Measurements from ENCODE around the gene APOBEC3G.
"Not testable (repeated sequence)": the region's sequence is repeated elsewhere in the genome, so short reads cannot be mapped to it uniquely, and the experiment has no call there.

Gene APOBEC3G

GRCh38 chr22:39077026-39077840 is at the start of gene APOBEC3G:
Gene APOBEC3G (plus strand): TSS chr22:39077275. CDS start chr22:39077362, 87 bp downstream.
- peak in 1 of 2 donors; percentile 64 for DNase-seq (ENCODE audit: low read depth in 2 of 2)

- no peak for DNase-seq (ENCODE audit: low read depth in 2 of 2)
Observed at GRCh38 chr22:39027717-39028116, 49.4 kb upstream of the APOBEC3G start.

DNA sequence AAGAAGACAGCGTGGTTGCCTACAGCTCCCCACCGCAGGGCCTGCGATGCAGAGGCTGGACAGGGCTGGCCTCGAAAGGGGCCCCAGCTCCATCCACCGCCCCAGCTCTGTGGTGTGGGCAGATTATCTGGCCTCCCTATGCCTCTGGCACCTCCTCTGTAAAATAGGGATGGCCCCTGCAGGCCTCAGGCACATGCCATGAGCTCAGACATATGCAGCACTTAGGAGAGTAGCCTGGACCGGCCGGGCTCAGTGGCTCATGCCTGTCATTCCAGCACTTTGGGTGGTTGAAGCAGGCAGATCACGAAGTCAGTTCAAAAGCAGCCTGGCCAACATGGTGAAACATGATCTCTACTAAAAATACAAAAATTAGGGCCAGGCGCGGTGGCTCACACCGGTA is 48.8 kb upstream of the APOBEC3G start:
- no peak for DNase-seq (ENCODE audit: low read depth in 2 of 2)

DNA sequence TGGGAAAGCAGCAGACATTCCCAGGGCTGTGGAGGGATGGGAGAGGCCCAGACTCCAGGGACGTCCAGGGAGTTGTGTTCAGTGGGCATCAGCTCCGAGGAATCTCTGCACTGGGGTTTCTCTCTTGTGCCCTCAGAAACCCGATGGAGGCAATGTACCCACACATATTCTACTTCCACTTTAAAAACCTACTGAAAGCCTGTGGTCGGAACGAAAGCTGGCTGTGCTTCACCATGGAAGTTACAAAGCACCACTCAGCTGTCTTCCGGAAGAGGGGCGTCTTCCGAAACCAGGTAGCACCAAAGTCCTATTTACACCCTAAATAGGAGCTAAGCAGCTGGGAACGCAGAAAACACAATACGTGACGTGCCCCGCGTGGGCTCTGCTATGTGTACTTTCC is 47.8 kb upstream of the APOBEC3G start:
- no peak for DNase-seq (ENCODE audit: low read depth in 2 of 2)

- DNase-seq (ENCODE audit: low read depth in 2 of 2): no peak
Observed at GRCh38 chr22:39030705-39031104, 46.4 kb upstream of the APOBEC3G start.

GRCh38 chr22:39031434-39032295 is 45.4 kb upstream of the APOBEC3G start:
- not testable (repeated sequence) for DNase-seq (ENCODE audit: low read depth in 2 of 2)

- DNase-seq (ENCODE audit: low read depth in 2 of 2): not testable (repeated sequence)
Observed at GRCh38 chr22:39037071-39037470, 40.0 kb upstream of the APOBEC3G start.

DNA sequence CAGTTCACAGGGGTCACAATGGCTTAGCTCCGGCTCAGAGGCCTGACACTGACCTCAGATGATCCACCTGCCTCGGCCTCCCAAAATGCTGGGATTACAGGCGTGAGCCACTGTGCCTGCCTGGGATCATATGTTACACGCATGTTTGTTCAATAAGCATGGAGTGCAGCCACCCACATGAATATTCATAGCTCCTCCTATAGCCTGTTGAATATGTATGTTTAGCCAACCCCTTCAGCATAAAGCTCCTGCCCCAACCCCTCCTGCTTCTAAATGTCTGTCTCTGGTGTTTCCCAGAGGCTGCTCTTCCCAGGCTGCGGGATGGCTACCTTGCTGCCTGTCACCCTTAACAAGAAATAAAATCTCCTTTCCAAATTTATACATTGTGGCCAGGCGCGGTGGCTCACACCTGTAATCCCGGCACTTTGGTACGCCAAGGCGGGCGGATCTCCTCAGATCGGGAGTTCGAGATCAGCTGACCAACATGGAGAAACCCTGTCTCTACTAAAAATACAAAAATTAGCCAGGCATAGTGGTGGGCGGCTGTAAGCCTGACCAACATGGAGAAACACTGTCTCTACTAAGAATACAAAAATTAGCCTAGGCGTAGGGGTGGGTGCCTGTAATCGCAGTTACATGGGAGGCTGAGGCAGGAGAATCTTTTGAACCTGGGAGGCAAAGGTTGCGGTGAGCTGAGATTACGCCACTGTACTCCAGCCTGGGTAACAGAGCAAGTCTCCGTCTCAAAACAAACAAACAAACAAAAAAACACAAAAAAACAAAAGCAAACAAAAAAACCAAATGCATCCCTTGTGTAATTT is 37.6 kb upstream of the APOBEC3G start:
- no peak for DNase-seq (ENCODE audit: low read depth in 2 of 2)

- DNase-seq (ENCODE audit: low read depth in 2 of 2): not testable (repeated sequence)
Observed at GRCh38 chr22:39040155-39040537, 36.9 kb upstream of the APOBEC3G start.

DNA sequence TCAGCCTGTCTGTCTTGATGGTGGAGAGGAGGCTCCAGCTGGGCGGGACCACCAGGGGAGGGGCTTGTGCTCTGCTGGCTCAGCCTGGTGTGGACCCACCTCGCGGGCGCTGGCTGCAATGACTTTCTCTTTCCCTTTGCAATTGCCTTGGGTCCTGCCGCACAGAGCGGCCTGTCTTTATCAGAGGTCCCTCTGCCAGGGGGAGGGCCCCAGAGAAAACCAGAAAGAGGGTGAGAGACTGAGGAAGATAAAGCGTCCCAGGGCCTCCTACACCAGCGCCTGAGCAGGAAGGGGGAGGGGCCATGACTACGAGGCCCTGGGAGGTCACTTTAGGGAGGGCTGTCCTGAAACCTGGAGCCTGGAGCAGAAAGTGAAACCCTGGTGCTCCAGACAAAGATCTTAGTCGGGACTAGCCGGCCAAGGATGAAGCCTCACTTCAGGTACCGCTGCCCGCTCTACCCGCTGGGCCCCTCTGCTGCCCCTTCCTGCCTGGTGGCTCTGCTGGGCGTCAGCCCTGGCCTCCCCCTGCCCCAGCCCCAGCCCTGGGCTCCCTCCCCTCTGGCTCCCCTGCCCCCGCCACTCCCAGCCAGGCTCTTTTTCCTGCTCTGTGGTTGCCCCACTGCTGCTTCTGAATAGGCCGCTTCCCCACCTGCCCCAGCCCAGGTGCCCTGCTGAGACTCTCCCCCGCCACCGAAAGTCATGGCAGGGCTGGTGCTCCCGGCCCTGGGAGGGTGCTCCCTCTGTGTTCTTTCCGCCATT is 36.4 kb upstream of the APOBEC3G start, which contains the start of gene APOBEC3F:
Gene APOBEC3F (plus strand): TSS at position 327 of the 759 bp plus-strand sequence. CDS start 97 bp downstream, at position 424.
- DNase-seq (ENCODE audit: low read depth in 2 of 2): peak; percentile 51 to 72

- DNase-seq (ENCODE audit: low read depth in 2 of 2): no peak
Observed at GRCh38 chr22:39041908-39042307, 35.2 kb upstream of the APOBEC3G start.

DNA sequence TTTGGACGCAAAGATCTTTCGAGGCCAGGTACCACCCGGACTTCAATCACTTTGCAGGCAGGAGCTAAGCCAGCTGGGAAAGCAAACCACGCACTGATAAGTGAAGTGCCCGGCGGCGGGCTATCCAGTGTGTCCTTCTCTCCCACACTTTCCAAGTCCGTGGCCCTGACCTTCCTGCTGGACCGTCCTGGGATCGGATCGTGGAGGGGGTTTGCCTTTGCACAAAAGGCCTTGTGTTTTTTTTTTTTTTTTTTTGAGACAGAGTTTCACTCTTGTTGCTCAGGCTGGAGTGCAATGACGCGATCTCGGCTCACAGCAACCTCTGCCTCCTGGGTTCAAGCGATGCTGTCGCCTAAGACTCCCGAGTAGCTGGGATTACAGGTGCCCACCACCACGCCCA is 34.0 kb upstream of the APOBEC3G start:
- not testable (repeated sequence) for DNase-seq (ENCODE audit: low read depth in 2 of 2)

- not testable (repeated sequence) for DNase-seq (ENCODE audit: low read depth in 2 of 2)
Observed at GRCh38 chr22:39045136-39045535, 31.9 kb upstream of the APOBEC3G start.

DNA sequence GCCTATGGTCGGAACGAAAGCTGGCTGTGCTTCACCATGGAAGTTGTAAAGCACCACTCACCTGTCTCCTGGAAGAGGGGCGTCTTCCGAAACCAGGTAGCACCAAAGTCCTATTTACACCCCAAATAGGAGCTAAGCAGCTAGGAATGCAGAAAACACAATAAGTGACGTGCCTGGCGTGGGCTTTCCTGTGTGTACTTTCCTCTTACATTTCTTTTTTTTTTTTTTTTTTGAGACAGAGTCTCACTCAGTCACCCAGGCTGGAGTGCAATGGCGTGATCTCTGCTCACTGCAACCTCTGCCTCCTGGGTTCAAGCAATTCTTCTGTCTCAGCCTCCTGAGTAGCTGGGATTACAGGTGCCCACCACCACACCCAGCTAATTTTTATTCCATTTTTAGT is 27.6 kb upstream of the APOBEC3G start:
- not testable (repeated sequence) for DNase-seq (ENCODE audit: low read depth in 2 of 2)

DNA sequence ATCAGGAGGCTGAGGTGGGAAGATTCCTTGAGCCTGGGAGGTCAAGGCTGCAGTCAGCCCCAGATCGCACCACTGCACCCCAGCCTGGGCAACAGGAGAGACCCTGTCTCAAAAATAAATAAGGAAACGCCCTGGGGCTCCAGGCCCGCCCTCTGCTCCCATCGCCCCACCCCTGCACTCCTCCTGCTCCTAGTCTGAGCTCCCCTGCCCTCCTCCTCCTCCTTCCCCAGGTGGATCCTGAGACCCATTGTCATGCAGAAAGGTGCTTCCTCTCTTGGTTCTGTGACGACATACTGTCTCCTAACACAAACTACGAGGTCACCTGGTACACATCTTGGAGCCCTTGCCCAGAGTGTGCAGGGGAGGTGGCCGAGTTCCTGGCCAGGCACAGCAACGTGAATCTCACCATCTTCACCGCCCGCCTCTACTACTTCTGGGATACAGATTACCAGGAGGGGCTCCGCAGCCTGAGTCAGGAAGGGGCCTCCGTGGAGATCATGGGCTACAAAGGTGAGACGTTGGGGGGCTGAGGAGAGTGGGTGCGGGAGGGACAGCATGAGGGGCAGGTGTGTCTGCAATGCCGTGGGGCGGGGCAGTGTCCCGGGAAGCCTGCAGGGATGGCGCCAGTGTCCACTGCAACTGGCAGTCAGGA is 25.1 kb upstream of the APOBEC3G start:
- not testable (repeated sequence) for DNase-seq (ENCODE audit: low read depth in 2 of 2)

GRCh38 chr22:39055658-39056057 is 21.4 kb upstream of the APOBEC3G start:
- no peak for DNase-seq (ENCODE audit: low read depth in 2 of 2)

DNA sequence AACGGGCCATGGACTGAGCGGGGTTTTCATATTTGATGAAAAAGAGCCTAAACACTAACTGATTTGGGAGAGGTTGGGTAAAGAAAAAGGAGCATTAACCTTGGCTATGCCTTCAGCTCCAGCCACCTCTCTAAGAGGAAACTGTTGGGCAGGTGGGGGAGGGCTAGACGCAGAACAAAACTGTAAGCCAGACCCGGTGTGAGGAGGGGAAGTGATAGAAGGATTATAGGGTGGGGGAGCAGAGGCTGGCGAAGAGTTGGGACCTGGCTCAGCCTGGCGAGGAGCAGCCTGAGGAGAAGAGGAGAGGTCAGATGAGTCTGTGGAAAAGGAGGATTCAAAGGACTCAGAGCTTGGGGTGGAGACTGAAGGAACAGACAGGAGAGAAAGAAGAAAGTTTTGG is 15.8 kb upstream of the APOBEC3G start:
- DNase-seq (ENCODE audit: low read depth in 2 of 2): not testable (repeated sequence)

DNA sequence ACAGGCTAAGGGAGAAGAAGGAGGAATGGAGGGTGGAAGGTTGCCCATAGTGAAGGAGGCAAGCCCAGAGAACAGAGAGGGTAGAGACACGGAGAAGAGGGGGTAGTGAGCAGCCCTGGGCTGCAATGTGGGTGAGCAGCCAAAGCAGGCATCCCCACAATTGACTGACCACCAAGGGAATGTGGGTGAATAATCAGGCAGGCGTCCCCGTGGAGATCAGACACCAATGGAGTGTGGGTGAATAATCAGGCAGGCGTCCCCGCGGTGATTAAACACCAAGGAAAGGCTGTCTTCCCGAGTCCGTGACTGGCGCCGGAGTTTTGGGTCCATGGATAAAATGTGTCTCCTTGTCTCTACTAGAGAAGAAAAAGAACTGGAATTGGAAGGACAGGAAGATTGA is 15.1 kb upstream of the APOBEC3G start:
- DNase-seq (ENCODE audit: low read depth in 2 of 2): not testable (repeated sequence)

GRCh38 chr22:39063904-39064303 is 13.2 kb upstream of the APOBEC3G start:
- DNase-seq (ENCODE audit: low read depth in 2 of 2): not testable (repeated sequence)
